Astrocyte (in vitro differentiated cells and primary cell): ENCODE data around the gene PML. TPM values are rescaled to one million over a fixed set of nuclear protein-coding genes. Genes with fewer than 3 reads are reported as not detected.

Experiments
- DNase-seq: peaks from one replicate; pipeline ENCODE4 v3.0.0-alpha.2; 2010; ENCODE audit warnings: low read depth
- FAIRE-seq: peaks from 2 replicates; lab custom pipeline; 2011; peaks lifted over from hg19 to GRCh38; lab: Jason Lieb, UNC
- H2AFZ ChIP-seq: 2 replicates; pipeline ENCODE4 v1.6.0; 2012; ENCODE audit warnings: low read depth, low read length, inconsistent platforms
- H3K27ac ChIP-seq: 2 replicates; pipeline ENCODE4 v1.5.1; 2011; ENCODE audit warnings: low read depth, low read length, inconsistent platforms
- H3K27me3 ChIP-seq: 2 replicates; pipeline ENCODE4 v1.6.0; 2011; ENCODE audit warnings: low read length, inconsistent platforms; ENCODE audit not compliant: insufficient read depth
- H3K36me3 ChIP-seq: 2 replicates; pipeline ENCODE4 v1.5.1; 2011; ENCODE audit warnings: low read length, inconsistent platforms; ENCODE audit not compliant: insufficient read depth
- H3K4me1 ChIP-seq: 2 replicates; pipeline ENCODE4 v1.5.1; 2011; ENCODE audit warnings: low read length, inconsistent platforms; ENCODE audit not compliant: insufficient read depth
- H3K4me2 ChIP-seq: 2 replicates; pipeline ENCODE4 v1.6.0; 2012; ENCODE audit warnings: low read length, inconsistent platforms
- H3K4me3 ChIP-seq: 2 replicates; pipeline ENCODE4 v1.5.1; 2011; ENCODE audit warnings: low read depth, mild to moderate bottlenecking, low read length, inconsistent platforms; ENCODE audit not compliant: insufficient read depth
- H3K79me2 ChIP-seq: 2 replicates; pipeline ENCODE4 v1.6.0; 2012; ENCODE audit warnings: mild to moderate bottlenecking, low read length, inconsistent platforms; ENCODE audit not compliant: insufficient read depth
- H3K9ac ChIP-seq: 2 replicates; pipeline ENCODE4 v1.6.0; 2012; ENCODE audit warnings: mild to moderate bottlenecking, low read length, inconsistent platforms
- H3K9me3 ChIP-seq: 2 replicates; pipeline ENCODE4 v1.5.1; 2012; ENCODE audit warnings: low read depth, mild to moderate bottlenecking, low read length, inconsistent platforms; ENCODE audit not compliant: insufficient read depth
- H4K20me1 ChIP-seq: 2 replicates; pipeline ENCODE4 v1.6.0; 2012; ENCODE audit warnings: low read length, inconsistent platforms; ENCODE audit not compliant: insufficient read depth
- H3K27ac Mint-ChIP-seq: one replicate; pipeline ENCODE4 v1.8.0; 2021; ENCODE audit warnings: mild to moderate bottlenecking, mixed read lengths; ENCODE audit not compliant: unreplicated experiment
- H3K27me3 Mint-ChIP-seq: one replicate; pipeline ENCODE4 v1.8.0; 2021; ENCODE audit warnings: low read depth, mixed read lengths; ENCODE audit not compliant: unreplicated experiment
- H3K36me3 Mint-ChIP-seq: one replicate; pipeline ENCODE4 v1.8.0; 2021; ENCODE audit warnings: low read depth, mixed read lengths; ENCODE audit not compliant: unreplicated experiment
- H3K4me1 Mint-ChIP-seq: one replicate; pipeline ENCODE4 v1.8.0; 2021; ENCODE audit warnings: low read depth, mixed read lengths; ENCODE audit not compliant: unreplicated experiment
- H3K4me3 Mint-ChIP-seq: one replicate; pipeline ENCODE4 v1.8.0; 2021; ENCODE audit warnings: mild to moderate bottlenecking, moderate library complexity, mixed read lengths; ENCODE audit not compliant: unreplicated experiment
- H3K9me3 Mint-ChIP-seq: one replicate; pipeline ENCODE4 v1.8.0; 2021; ENCODE audit warnings: mild to moderate bottlenecking, mixed read lengths; ENCODE audit not compliant: unreplicated experiment
- CTCF ChIP-seq: IDR thresholded peaks from 2 replicates; pipeline ENCODE4 v1.5.1; 2011; ENCODE audit warnings: low read depth, mild to moderate bottlenecking, inconsistent platforms, low read length, moderate library complexity; ENCODE audit not compliant: insufficient read depth
- EZH2 ChIP-seq: IDR thresholded peaks from 2 replicates; pipeline ENCODE4 v1.6.1; 2012; ENCODE audit warnings: mild to moderate bottlenecking, low read length, inconsistent platforms; ENCODE audit not compliant: insufficient read depth
- total RNA-seq: library from RNA; stranded (reverse); gene quantifications from 2 replicates; pipeline ENCODE4 v1.2.1, GENCODE V29; 2021

The PML gene
- total RNA-seq, 1 donor from 2014 or later: 116 TPM

- peak overlapping the region; percentile 92 for H3K4me2 ChIP-seq
These were observed 2.0 kb upstream of the PML start for GRCh38 chr15:73992594-73992898.

GRCh38 chr15:73993211-73993994 lies 1.1 kb upstream of the PML start:
- H3K4me3 ChIP-seq: peak overlapping the region; percentile 90
- H3K27ac Mint-ChIP-seq: peak overlapping the region; percentile 3
- H3K9me3 Mint-ChIP-seq: no peaks in the 10 kb centered on the region

More at GRCh38 chr15:73992594-73992898, 2.0 kb upstream of the PML start:
- H3K4me3 ChIP-seq: peak overlapping the region; percentile 26
- peaks cover 11% of the 10 kb centered on the region for H4K20me1 ChIP-seq
- H3K4me1 ChIP-seq: peaks cover 55% of the 10 kb centered on the region
- H3K4me3 Mint-ChIP-seq: peak overlapping the region; percentile 73
- H3K27me3 ChIP-seq: no peaks in the 10 kb centered on the region
- peaks cover 41% of the 10 kb centered on the region for H3K79me2 ChIP-seq
- FAIRE-seq (no peak), DNase-seq (no peak)
- H3K9me3 ChIP-seq: no peaks in the 10 kb centered on the region
- peaks cover 6% of the 10 kb centered on the region for H3K36me3 Mint-ChIP-seq
- TF ChIP-seq CTCF (no peak), EZH2 (no peak)
- no peaks in the 10 kb centered on the region for H3K27me3 Mint-ChIP-seq
- H3K9me3 Mint-ChIP-seq: no peaks in the 10 kb centered on the region
- H2AFZ ChIP-seq: peak overlapping the region; percentile 82
- no peaks in the 10 kb centered on the region for H3K36me3 ChIP-seq
- H3K4me1 Mint-ChIP-seq: peaks cover 41% of the 10 kb centered on the region
- H3K9ac ChIP-seq: peak overlapping the region; percentile 43
- H3K27ac Mint-ChIP-seq: peak overlapping the region; percentile 7
- no peak overlapping the region for H3K27ac ChIP-seq

More at GRCh38 chr15:73993211-73993994, 1.1 kb upstream of the PML start:
- peaks cover 2% of the 10 kb centered on the region for H3K36me3 ChIP-seq
- H3K4me1 Mint-ChIP-seq: peaks cover 35% of the 10 kb centered on the region
- no peak overlapping the region for H3K9ac ChIP-seq
- H3K4me1 ChIP-seq: peaks cover 46% of the 10 kb centered on the region
- H3K4me3 Mint-ChIP-seq: peak overlapping the region; percentile 94
- H2AFZ ChIP-seq: no peak overlapping the region
- peaks cover 6% of the 10 kb centered on the region for H3K36me3 Mint-ChIP-seq
- TF ChIP-seq EZH2: no peak
- TF ChIP-seq CTCF: no peak
- no peaks in the 10 kb centered on the region for H3K27me3 ChIP-seq
- peaks cover 50% of the 10 kb centered on the region for H3K79me2 ChIP-seq
- H3K27ac ChIP-seq: no peak overlapping the region
- FAIRE-seq (no peak), DNase-seq (no peak)
- peak overlapping the region; percentile 92 for H3K4me2 ChIP-seq
- no peaks in the 10 kb centered on the region for H3K9me3 ChIP-seq
- H4K20me1 ChIP-seq: peaks cover 19% of the 10 kb centered on the region
- H3K27me3 Mint-ChIP-seq: no peaks in the 10 kb centered on the region
